AG10803 (cell line): ENCODE results near the gene PPARA.

ENCODE experiments used
- DNase-seq: peaks from one replicate; pipeline ENCODE4 v3.0.0; 2010; ENCODE audit warnings: low read depth
- H3K4me3 ChIP-seq: 2 replicates; pipeline ENCODE4 v1.5.1; 2011; ENCODE audit warnings: mild to moderate bottlenecking, low read length, control low read depth
- TF ChIP-seq, protein P1 (sequence below): conservative IDR thresholded peaks from 2 replicates; pipeline ENCODE4 v1.5.1; 2011; ENCODE audit warnings: mild to moderate bottlenecking, low read length, control low read depth, inconsistent platforms

Gene PPARA

DNA sequence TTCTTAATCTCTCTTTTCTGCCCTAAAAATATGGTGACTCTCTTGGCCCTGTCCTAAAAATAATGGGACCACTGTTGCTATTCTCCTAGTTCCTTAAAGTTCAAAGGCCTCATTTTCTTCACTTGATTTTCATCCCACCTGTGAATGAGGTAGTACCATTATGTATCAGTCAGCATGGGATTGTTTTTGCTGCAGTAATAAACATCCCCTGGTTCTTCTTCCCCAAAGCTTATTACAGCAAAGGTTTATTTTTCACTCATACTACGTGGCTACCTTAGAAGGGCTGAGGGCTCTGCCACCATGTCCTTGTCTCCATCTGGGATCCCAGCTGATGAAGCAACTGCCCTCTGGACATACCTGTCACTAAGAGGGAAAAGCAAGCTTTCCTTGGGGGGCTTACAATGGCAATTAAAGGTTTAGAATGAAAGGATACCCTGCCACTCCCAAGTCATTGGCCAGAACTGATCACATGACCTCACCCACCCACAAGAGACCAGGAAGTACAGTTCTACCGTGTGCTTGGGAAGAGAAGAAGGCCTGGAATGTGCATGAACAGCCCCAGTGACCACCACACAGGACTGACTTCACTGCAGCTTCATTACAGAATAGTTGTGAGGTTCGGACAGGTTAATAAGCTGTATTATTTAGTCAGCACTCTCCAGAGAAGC, 125.3 kb downstream of the PPARA start:
- no peak for DNase-seq

DNA sequence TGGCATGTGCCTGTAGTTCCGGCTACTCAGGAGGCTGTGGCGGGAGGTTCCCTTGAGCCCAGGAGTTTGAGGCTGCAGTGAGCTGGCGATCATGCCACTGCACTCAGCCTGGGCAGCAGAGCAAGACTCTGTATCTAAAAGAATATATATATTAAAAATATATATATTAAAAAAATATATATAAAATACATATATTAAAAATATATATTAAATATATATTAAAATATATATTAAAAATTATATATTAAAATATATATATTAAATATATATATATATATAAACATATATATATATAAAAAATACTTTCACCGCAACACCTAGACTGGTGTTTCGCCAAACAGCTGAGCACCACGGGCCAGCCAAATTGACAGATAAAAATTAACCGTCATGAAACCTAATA, 126.2 kb downstream of the PPARA start:
- no peak for DNase-seq
- H3K4me3 ChIP-seq, result no peak overlapping the region
- TF ChIP-seq, protein P1, sequence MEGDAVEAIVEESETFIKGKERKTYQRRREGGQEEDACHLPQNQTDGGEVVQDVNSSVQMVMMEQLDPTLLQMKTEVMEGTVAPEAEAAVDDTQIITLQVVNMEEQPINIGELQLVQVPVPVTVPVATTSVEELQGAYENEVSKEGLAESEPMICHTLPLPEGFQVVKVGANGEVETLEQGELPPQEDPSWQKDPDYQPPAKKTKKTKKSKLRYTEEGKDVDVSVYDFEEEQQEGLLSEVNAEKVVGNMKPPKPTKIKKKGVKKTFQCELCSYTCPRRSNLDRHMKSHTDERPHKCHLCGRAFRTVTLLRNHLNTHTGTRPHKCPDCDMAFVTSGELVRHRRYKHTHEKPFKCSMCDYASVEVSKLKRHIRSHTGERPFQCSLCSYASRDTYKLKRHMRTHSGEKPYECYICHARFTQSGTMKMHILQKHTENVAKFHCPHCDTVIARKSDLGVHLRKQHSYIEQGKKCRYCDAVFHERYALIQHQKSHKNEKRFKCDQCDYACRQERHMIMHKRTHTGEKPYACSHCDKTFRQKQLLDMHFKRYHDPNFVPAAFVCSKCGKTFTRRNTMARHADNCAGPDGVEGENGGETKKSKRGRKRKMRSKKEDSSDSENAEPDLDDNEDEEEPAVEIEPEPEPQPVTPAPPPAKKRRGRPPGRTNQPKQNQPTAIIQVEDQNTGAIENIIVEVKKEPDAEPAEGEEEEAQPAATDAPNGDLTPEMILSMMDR, result no peak

More for the DNA sequence above, 125.3 kb downstream of the PPARA start:
- H3K4me3 ChIP-seq, result no peak overlapping the region
- TF ChIP-seq, protein P1, result no peak

DNA sequence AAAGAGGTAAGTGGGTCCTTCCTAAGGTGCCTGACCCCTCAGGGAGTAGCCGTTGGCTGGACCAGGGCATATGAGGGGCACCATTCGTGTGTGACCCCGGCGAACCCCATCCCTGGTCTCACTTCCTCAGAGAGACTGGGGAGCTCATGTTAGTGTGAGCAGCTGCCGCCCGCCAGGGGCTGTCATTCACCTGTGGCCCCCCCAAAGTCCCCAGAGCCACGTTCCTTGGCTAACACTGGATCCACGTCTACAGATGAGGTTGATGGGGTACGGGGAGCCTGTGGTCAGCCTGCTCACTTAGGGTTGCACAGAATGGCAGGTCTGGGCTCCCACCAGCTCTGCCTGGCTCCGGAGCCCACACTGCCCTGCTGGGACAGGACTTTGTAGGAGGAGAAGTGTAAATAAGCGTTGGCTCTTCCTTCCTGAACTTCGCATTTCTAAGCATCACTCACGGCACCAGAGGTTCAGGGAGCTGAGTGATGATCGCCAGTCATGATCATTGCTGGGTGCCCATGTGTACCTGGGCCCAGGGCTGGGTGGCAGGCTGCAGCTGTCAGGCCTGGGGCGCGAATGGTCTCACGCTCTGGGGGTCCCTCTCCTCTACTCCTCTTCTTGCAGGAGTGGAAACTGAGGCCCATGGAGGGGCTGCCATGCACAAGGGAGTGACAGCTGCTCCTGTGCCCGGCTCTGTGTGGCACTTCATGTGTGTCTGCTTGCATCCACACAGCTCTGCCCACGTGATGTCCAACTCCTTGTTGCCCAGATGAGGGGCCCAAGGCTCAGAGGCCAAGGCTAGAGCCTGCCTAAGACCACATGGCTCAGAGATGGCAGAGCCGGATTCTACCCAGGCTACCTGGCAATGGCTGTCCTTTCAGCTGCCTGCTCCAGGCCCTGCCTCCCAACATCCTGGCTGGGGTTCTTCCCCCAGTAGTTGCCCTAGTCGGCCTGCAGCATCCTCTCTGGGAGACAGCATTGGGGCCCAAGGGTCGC, 128.6 kb downstream of the PPARA start:
- DNase-seq, result no peak
- H3K4me3 ChIP-seq, result no peak overlapping the region
- TF ChIP-seq, protein P1, result no peak

DNA sequence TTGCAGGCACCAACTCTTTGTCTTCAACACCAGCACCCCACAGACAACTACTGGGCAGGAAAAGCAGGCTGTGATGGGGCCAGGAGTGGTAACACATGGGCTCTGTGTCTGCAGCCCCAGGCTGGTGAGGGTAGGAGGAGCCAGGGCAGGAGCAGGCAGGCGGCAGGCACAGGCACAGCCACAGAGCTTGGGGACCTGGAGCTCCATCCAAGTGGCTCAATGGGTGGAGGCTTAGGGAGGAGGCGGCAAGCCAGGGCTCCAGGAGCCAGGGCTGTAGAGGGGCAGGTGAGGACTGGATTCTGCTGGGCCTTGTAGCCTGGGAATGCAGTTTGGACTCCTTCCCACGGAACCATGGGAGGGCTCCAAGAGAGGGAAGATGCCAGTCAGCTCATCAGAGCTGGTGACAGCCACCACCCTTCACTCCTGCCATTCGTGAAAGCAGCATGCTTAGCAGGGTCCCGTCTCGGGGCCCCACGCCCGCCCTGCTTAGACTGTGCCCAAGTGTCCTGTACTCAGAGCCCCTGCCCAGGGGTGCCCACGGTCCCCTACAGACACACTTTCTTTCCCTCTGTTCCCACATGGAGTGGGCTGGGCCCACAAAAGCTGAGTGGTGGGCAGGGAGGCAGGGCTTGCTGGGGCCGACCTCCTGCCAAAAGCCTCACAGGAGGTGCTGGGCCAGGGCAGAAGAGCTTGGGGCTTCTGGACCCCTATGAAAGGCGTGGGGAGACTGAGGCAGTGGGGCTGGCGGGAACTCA, 129.9 kb downstream of the PPARA start:
- H3K4me3 ChIP-seq, result no peak overlapping the region
- TF ChIP-seq, protein P1, result no peak
- DNase-seq, result no peak

DNA sequence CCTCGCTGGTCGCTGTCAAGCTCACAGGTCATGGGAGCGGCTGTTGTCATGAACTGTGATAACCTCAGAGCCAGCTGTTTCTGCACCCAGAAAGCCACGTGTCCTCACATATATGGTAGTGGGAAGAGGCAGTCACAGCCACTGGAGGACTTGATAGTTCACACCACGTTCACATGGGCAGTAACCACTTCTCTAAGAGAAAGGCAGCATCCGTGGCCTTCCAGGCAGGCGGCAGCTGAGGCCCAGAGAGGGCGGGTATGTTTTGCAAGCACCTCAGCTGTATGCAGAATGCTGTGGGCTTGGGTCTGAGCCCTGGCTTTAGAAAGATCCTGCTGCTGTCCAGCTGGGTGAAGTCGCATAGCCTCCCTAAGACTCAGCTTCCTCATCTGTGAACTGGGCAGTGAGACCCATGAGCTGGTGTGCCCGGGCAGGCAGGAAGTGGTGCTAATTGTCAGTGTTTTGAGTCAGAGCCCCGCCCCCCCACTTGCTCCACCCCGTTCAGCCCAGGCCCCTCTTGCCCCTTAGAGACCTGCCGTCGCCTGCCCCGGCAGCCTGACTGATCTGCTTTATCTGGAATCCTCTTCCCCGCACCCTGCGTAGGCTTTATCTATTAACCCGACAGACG, 130.8 kb downstream of the PPARA start:
- no peak overlapping the region for H3K4me3 ChIP-seq
- DNase-seq, result no peak
- TF ChIP-seq, protein P1, result no peak

DNA sequence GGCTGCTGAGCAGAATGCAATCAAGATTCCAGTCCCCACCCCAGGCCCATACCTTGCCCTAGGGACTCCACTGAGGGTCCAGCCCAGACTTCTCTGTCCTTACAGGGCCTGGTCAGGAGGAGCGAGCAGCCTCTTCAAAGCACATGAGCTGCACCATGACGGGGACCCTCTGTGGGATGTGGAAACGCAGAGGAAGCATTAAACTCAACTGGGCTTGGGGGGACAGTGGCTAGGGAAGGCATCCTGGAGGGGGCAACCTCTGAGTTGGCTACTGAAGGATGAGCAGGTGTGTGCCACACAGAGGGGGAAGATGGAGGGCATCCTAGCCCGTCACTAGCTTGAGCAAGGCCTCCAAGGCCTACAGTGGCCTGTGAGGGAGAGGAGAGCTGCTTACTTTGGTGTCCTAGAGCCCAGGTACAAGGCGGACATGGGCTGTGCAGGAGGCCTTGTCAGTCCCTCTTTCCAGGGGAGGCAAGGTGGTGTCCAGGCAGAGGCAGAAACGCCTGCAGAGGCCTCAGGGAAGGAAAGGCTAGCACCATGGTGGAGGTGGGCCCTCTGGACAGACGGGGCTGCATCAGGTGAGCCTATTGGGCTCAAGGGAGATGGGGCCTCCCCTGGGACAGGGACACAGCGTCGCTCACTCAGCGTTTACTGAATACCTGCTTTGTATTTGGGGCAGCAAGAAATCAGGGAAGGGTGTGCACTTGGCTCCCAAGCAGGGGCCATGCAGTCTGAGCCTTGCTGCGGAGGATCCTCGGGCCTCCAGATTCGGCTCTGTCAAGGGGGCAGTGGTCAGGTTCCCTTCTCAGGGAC, 131.7 kb downstream of the PPARA start:
- no peak overlapping the region for H3K4me3 ChIP-seq
- TF ChIP-seq, protein P1, result no peak
- no peak for DNase-seq
